HG03196 (cell line): ENCODE measurements around the gene PLEKHD1.

Experiments
- ATAC-seq: cut with Tn5 transposase; IDR thresholded peaks from one replicate; pipeline ENCODE4 v1.9.1; 2021; ENCODE audit not compliant: unreplicated experiment

The PLEKHD1 gene

GRCh38 chr14:69547701-69548348 lies 63.3 kb downstream of the PLEKHD1 start:
- no peak for ATAC-seq

DNA sequence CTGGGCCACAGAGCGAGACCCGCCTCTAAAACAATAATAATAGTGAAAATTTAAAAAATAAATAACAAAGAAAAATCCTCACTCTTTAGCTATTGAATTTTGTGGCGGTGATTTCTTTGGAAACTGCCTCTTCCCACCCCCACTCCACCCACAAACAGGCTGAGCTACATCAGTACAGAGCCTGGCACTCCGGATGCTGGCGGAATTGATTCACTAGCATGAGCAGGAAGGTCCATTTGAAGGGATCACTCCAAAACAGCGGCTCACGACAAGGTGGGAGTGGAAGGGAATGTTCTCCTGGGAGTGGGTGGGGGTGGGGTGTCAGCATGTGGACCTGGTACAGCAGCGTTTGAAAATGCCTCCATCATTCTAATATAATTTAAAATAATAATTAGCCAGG lies 64.0 kb downstream of the PLEKHD1 start:
- ATAC-seq = no peak

DNA sequence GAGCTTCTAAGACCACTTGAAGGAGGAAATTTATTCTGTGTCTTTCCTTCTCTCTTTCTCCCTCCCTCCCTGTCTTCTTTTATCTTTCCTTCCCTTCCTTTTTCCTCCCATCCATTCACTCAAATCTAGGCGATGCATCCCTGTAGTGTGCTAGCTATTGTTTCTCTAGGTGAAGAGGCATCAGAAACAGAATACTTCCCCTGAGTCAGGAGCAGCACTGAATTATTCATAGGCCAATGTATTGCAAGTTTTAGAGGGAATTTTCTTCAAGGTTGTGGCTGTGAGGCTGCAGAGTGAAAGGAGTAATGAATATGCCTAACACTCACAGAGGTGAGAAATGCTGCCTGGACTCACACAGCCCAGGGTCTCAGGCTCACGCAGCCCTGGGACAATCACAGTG lies 67.0 kb downstream of the PLEKHD1 start:
- no peak for ATAC-seq

- ATAC-seq = no peak
These were observed 68.7 kb downstream of the PLEKHD1 start for GRCh38 chr14:69553252-69553651.

GRCh38 chr14:69554500-69554899 lies 70.0 kb downstream of the PLEKHD1 start:
- ATAC-seq = no peak

DNA sequence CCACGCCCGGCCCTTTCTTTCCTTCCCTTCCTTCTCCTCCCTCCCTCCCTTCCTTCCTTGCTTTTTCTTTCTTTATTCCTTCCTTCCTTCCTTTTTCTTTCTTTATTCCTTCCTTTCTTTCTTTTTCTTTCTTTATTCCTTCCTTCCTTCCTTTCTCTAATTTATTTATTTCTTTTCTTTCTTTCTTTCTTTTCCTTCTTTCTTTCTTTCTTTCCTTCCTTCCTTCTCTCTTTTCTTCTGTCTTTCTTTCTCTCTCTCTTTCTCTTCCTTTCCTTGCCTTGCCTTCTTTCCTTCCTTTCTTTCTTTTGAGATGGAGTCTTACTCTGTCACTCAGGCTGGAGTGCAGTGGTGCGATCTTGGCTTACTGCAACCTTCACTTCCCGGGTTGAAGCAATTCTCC lies 74.2 kb downstream of the PLEKHD1 start:
- no peak for ATAC-seq

DNA sequence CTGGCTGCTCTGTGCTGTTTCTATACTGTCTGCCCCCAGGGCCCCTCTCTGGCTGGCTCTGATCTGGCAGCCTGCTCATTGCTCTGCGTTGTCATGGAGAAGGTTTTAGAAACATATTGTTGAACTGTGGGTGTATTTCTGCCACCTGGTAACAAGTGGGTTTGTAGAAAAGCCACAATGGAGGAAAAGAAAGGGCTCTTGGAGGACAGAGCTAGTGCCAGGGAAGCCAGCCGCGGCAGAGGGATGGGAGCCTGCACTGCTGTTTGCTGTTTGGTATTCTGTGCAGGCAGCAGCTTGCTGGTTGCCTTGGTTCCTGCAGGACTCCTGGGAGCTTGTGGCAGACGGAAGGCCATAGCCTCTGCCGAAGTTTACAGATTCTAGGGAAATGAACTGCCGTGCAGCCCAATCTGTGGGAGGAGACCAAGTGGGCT lies 75.1 kb downstream of the PLEKHD1 start:
- no peak for ATAC-seq

DNA sequence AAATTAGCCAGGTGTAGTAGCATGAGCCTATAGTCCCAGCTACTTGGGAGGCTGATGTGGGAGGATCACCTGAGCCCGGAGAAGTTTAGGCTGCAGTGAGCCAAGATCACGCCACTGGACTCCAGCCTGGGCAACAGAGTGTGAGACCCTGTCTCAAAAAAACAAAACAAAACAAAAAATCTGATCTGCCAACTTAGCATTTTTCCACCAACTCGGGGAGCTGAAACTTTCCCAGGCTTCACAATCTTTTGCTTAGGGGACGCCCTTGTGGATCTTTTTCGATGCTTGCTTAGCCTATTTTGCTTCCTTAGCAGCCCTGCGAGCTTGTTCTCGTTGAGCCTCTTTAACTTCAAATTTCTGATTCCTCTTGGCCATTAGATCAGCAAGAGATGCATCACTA lies 76.3 kb downstream of the PLEKHD1 start:
- no peak for ATAC-seq

GRCh38 chr14:69561893-69562292 lies 77.4 kb downstream of the PLEKHD1 start:
- ATAC-seq = no peak

DNA sequence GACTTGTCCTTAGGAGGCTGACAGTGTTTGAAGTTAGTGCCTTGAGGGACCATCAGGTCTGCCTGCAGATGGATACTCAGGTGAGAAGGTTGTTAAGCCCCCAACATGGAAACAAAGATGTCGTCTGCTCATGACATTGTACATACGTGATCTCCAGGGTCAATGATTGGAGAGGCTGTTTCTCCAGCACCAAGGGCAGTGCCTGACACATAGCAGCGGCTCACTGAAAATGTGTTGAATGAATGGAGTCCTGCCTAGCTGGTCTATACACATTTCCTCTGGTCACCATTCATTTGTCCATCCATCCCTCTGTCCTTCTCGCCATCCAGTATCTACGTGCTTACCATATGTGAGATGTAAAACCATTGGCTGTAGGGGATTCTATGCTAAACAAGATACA lies 83.0 kb downstream of the PLEKHD1 start:
- ATAC-seq = no peak

DNA sequence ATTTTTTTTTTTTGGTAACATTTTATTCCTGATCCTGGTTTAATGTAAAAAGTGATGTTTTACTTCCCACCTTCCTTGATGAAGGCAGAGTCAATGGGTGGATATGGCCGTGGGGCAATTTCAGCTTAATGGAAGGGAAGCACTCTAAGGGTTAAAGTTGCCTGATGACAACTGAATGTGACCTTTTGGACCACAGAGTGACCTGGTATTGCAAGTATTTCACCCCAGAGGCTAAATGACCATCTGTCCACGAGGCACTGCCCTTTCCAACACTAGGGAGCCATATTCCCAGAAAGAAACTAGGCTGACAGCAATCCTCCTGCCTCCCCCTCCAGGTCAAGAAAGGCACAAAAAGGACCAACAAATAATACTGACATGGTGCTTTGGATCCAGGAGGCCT lies 85.3 kb downstream of the PLEKHD1 start:
- no peak for ATAC-seq

DNA sequence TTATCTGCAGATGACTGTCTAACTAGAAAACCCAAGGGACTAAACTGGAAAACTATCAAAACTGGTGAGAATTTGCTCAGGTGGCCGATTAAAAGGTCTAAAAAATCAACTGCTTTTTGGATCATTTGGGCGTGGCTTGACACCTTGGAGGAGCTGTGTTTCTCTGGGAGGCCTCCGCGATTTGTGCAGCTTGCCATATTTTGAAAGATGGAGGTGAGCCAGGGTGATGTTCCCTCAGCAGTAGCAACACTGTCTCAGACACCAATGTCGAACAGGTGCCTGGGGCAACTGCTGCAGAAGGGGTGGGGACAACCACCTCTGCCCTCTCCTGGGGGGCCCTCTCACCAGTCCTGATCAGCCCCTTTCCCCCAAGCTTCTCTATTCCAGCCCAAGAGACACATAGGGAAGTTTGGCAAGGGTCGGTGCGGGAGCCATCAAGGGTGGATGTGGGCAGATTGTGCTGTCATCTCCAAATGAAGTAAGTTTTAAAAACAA lies 86.4 kb downstream of the PLEKHD1 start:
- no peak for ATAC-seq

- ATAC-seq = no peak
These were observed 87.0 kb downstream of the PLEKHD1 start for GRCh38 chr14:69571449-69572029.

GRCh38 chr14:69572030-69572840 lies 87.7 kb downstream of the PLEKHD1 start:
- ATAC-seq = no peak

GRCh38 chr14:69572841-69573135 lies 88.3 kb downstream of the PLEKHD1 start:
- ATAC-seq = no peak

DNA sequence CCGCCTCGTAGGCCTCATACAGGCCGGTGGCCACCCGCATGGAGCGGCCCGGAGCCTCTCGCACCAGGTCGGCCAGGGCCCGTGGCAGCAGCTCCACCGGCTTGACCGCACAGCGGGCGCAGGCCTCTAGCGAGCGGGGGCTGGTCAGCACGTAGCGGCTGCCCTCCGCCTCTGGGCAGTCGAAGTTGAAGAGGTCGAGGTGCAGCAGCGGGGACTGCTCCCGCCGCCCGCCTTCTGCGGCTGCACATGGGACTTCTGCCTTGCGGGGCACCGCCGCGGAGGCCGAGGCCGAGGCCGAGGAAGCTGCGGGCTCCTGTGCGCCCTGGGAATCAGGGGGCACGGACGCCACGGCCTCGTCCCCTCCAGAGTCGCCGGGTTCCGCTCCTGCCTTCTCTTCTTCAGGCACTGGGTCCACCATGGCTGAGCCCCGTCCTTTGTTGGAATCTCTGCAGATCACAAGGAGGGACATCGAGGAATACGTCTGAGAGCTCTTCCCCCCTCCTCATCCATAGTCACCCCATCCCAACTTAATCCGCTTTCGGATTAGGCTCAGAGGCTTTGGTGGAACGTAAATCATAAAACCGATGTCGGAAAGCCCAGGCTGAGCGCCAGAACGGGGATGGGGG lies 88.8 kb downstream of the PLEKHD1 start:
- ATAC-seq = no peak

DNA sequence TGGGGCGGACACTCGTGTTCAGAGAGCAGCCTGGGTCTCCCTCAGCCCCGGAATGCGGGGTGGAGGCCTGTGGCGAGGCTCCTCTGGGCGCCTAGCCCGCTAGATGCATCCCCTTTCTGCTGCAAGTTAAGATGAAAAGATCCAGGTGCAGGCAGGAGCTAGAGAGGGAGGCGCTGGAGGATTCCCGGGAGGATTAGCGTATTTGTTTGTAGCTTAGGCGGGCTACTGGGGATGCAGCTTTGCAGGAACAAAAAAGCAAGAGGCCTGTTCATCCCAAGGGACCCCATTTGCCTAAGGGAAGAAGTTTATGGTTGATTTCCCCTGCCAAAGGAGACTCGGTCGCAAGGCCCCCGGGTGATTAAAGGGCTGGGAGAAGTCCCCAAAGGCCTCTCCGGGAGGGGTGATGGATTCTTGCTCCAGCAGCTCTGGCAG lies 89.3 kb downstream of the PLEKHD1 start:
- ATAC-seq = no peak

DNA sequence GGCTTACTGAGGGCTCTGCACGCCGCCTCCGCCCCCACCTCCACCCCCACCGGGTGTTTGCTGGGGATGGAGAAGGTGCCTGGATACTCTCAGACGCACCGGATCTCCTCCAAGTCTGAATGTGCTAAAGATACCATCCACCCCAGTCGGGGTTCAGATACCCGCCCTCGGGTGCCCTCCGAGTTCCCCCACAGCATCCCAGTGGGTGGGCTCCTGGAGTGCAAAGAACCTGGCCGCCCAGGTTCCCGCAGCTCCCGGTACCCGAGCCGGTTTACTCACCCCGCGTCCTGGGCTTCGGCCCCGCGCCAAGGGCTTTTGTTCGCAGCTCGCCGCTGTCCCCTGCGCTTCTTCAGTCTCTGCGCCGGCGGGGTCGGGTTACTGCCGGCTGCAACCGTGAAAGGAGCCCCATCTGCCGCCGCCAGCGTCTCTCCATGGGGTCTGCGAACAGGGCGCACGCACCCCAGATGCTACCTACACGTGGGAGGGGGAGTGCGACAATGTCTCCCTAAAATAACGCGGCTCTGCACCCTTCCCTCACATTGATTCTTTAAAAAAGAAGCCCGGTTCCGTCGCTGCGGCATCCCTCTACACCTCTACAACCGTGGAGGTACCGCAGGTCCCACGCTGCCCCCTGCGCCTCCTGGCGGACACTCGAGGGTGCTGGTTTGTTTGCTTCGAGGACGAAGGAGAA lies 89.9 kb downstream of the PLEKHD1 start, which contains the start of gene CCDC177:
CCDC177 (minus strand) TSS at position 609 of the 691 bp plus-strand sequence. CDS start 1,249 bp downstream, outside the sequence.
- ATAC-seq = no peak

GRCh38 chr14:69574954-69575295 lies 90.4 kb downstream of the PLEKHD1 start:
- ATAC-seq = no peak

DNA sequence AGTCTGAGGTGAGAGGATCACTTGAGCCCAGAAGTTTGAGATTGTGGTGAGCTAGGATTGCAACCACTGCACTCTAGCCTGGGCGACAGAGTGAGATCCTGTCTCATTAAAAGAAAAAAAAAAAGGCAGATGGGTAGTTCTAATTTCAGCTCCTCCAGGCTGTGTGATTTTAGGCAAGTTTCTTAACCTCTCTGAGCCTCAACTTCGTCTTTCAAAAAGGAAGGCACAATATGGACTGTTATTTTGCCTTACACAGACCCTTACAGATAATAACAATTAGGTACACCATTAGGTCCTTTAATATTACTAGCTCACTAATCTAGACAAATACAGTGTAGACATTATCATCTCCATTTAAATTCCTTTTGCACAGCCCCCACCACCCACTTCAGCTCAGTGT lies 94.9 kb downstream of the PLEKHD1 start:
- ATAC-seq = no peak

- ATAC-seq = no peak
These were observed 95.6 kb downstream of the PLEKHD1 start for GRCh38 chr14:69580009-69580577.
